HG03521 (cell line): Measurements from ENCODE around the gene POLDIP2.

Experiments
- ATAC-seq: cut with Tn5 transposase; IDR thresholded peaks from one replicate; pipeline ENCODE4 v1.9.1; 2021; ENCODE audit warnings: mild to moderate bottlenecking, moderate library complexity; ENCODE audit not compliant: unreplicated experiment

Gene POLDIP2

GRCh38 chr17:28357061-28357900 lies at the start of gene POLDIP2:
POLDIP2 (minus strand) TSS chr17:28357527; CDS start chr17:28357448, 79 bp downstream.
- ATAC-seq, result peak; percentile 97

DNA sequence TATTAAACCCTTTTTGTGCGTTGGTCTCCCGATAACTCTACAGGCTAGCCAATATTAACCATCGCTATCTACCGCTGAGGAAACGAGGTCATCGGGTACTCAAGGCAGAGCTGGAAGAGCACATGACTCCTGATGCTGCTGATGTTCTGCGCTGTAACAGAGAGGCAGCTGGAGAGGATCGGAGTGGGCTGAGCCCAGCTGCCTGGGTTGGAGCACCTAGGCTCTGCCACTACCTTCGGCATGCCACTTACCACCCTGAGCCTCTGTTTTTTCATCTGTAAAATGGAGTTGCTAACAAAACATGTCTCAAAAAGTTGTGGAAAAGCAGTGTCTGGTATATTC lies 49.1 kb upstream of the POLDIP2 start:
- no peak for ATAC-seq

DNA sequence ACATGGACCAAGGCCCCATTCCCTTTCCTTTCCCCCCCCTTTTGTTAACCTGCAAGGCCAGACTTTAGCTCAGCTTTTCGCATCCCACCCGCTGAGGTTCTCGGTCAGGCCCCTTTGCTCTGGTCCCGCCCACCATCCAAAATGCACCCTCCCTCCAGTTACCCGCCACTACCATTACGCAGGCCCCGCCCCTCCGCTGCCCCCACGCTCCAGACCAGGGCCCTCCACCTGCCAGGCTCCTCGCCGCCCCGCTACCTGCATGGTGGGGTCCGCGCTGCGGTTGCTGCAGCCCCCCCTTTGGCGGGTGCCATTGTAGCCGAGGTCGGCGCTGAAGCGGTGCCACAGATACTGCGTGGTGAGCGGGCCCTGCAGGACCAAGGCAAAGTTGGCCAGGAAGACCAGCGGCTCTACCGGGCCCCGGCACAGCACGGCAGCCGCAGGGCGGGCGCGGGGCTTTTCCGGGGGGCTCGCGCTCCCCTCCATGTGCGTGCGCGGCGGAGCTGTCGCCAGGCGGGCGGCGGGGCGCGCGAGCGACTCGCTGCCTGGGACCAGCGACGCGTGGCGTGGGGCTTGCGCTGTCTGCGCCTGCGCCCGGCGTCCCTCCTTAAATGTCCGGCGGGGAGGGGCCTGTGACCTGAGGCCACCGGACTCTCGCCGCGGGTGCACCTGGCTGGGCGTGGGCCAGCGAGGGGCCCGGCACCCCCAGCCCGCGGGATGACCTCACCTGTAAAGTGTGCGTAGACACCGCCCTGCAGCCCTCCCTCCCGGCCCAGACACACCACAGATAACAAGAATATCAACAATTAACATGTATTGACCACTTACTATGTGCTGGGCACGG lies 48.5 kb upstream of the POLDIP2 start, which contains the start of gene SLC46A1:
Gene SLC46A1 (minus strand): TSS at position 581 of the 841 bp plus-strand sequence. CDS start 98 bp downstream, at position 483.
- peak; percentile 49 for ATAC-seq

DNA sequence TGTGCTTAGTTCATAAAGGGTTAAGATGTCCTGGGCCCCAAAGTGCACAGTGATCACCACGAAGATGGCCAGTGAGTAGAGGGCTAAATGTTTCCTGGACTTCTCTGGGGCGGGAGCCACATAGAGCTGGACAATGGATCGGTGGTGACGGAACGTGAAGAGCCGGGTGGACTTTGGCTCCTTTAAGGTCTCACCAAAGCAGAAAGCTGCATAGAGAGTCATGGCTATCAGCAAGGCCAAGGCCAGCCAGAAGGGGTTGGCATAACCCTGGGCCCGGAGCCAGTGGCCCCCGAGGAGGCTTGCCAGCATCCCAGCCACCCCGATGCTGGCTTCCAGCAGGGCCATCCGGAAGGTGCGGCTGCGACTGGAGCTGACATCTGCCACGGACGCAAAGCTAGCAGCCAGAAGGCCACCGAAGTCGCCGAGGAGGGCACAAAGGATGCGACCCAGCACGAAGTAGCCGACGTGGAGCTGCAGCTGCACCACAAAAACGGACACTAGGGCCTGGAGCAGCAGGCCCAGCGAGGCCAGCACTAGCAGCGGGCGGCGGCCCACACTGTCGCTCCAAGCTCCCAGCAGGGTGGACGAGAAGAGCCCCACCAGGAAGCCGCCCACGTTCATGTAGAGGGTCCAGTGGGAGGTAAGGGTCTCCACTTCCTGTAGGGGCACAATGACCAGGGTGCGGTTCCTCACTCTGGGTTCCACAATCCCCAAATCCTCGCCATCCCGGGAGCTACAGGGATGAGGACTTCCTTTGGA lies 47.7 kb upstream of the POLDIP2 start:
- ATAC-seq, result no peak

GRCh38 chr17:28404461-28404811 lies 47.1 kb upstream of the POLDIP2 start:
- no peak for ATAC-seq

DNA sequence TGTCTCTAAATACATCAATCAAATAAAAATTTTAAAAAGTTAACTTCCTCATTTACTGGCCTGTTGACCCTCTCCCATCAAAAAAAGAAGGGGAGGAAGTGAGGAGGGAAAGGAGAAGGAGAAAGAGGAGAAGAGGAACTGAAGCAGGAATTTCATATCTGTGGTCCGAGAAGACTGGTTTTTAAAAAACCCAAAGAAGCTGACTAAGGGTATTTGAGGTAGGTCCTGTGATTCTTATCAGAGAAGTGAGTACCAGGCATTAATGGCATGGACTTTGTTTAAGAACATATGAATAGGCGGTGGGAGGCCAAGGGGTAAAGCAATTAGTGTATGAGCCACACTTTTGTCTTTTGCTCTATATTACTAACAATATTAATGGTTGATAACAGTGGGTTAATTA lies 46.7 kb upstream of the POLDIP2 start:
- ATAC-seq, result no peak

GRCh38 chr17:28402844-28403243 lies 45.5 kb upstream of the POLDIP2 start:
- ATAC-seq, result no peak

DNA sequence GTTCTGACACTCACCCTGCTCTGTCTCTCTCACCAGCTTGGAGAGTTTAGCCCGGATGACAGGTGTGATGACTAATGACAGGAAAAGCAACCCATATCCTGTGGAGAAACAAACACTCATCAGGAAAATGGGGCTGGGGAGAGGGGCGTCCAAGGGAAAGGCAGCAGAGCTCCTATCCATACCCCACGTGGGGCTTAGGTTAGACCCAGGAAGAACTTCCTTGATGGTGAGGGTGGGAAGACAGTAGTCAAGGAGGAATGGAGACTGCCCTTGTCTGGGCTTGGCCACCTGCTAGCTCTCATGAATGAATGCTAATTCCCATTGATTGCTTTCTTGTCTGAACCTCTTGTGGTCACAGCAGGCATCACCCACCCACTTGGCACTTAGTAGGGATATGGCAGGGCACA lies 44.9 kb upstream of the POLDIP2 start:
- no peak for ATAC-seq

GRCh38 chr17:28399808-28400207 lies 42.5 kb upstream of the POLDIP2 start:
- ATAC-seq, result no peak

DNA sequence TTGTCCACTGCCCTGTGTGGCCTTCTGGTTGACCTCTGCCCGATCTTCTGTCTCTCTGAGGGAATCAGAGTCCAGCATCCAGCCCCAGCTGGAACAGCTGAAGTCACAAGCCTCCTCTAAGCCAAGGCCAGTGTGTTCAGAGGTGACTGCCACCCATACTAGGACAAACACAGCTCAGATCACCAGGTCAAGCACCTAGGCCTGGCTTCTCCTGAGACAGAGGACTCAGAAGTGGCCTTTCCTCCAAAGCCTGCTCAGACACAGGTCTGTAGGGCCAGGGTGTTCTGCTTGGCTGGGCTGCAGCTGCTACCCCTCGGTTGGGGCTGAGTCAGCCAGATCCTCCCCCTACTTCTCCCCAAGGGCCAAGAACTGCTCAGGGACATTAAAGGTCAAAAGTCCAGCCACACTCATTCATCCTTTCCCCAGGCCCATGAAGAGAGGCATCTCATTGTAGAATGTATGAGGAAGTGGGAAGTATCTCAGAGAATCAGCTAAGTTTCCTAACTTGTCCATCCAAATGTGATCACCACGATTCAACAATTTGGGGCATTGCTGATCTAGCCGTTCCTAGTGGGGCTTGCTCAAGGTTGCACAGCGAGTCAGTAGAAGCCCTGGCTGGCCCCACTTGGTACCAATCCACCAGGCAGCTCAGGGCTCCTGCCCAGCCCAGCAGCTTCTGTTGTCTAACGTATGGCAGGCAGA lies 41.1 kb upstream of the POLDIP2 start:
- ATAC-seq, result no peak

GRCh38 chr17:28397687-28398279 lies 40.5 kb upstream of the POLDIP2 start:
- ATAC-seq, result no peak

- no peak for ATAC-seq
Measured at GRCh38 chr17:28397275-28397674, 39.9 kb upstream of the POLDIP2 start.

DNA sequence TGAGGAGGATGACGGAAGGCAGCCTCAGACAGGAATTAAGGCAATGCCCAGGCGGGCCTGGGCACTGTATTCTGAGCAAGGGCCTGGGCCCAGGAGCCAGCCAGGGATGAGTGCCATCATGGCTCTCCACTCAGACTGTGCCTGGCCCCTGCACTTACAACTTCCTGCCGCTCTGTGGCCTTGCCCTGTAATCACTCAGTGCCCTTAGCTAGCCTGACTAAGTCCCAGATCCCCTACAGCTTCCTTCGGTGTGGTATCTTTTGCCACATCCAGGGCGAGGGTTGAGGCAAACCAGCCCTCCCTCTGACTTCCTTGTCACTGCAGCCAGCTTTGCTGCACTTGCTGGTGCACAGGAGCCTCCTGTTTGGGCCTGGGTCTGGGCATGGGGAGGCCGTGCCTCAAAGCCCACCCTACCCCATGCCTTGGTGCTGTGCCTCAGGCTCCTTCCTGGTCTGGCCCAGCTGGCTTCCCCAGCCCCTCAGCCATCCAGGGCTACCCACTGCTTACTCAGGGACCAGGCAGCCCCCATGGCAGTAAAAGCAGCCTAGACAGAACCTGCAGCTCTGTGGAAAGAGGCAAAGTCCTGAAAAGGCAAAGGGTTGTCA lies 39.4 kb upstream of the POLDIP2 start:
- no peak for ATAC-seq

- ATAC-seq, result no peak
Measured at GRCh38 chr17:28395968-28396367, 38.6 kb upstream of the POLDIP2 start.

DNA sequence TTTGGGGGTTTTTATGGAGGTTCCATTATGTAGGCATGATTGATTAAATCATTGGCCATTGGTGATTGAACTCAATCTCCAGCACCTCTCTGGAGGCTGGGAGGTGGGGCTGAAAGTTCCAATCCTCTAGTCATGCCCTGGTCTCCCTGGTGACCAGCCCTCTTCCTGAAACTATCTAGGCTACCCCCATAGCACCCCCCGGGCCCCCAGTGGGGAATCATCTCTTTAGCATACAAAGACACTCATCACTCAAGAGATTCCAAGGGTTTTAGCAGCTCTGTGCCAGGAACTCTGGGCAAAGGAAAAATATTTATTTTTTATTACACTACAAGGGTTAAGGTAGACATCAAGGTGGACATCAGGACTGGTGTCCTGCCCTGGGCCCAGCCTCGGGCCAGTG lies 38.1 kb upstream of the POLDIP2 start:
- ATAC-seq, result no peak

- ATAC-seq, result no peak
Measured at GRCh38 chr17:28394337-28395116, 37.2 kb upstream of the POLDIP2 start.

DNA sequence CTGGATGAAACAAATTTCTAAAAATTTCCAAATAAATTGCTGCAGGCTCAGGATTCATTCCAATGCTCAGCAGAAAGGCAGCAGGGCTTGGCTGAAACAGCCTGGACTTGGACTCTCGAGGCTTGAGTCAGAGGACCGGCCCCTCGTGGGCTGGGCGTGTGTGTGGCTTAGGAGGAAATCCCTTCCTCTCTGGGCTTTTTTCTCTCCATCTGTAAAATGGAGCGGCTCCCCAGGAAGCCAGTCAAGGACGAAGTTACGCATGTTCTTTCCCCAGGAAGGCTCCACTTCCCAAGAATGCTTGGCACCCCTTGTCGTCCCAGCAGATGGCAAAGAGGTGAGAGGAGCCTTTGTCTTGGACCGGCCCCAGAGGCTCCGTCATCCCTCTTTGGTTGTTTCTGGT lies 35.2 kb upstream of the POLDIP2 start:
- no peak for ATAC-seq

DNA sequence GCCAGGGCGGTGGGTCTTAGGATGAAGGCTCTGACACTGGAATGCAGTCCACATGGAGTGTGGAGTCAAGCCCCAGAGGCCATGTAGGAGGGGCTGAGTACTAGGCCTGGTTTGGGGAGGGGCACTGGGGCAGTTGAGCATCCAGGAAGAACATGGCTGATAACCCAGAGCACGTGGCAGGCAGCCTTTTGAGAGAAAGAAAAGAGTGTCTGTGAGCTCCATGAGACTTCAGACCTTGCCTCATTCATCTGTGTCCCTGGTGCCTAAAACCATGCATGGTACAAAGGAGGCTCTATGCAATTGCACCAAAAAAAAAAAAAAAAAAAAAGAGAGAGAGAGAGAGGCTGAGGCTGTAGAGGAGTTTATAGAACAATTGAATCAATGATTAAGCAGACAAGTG lies 34.1 kb upstream of the POLDIP2 start:
- no peak for ATAC-seq

GRCh38 chr17:28390984-28391383 lies 33.7 kb upstream of the POLDIP2 start:
- ATAC-seq, result no peak
